MCF 10A (cell line): ENCODE results near the gene GPS1. TPM values are rescaled to one million over a fixed set of nuclear protein-coding genes. Genes with fewer than 3 reads are reported as not detected.
A peak's percentile ranks its signal among the peaks of the same experiment; 100 is the strongest.

Source experiments
- BruUV-seq: library from RNA; stranded (reverse); fragments of 400-500 nt; replicated peaks from 2 replicates; lab custom pipeline; 2021; lab: Mats Ljungman, UMichigan
- CTCF ChIA-PET: fragments of 300-600 bp; sonication (Branson Sonifier 250); formaldehyde crosslinking; extraction: SDS; loops from one replicate; lab custom pipeline; 2021; ENCODE audit warnings: antibody characterized with exemption, inconsistent platforms; lab: Yijun Ruan, JAX
- POLR2A ChIA-PET: fragments of 300-600, 350-650 bp; sonication (Branson Sonifier 250); formaldehyde crosslinking; extraction: SDS; loops from one replicate; lab custom pipeline; 2020; ENCODE audit warnings: antibody characterized with exemption, inconsistent platforms; lab: Yijun Ruan, JAX
- DNase-seq: peaks from one replicate; pipeline ENCODE4 v3.0.0-alpha.2; 2018; ENCODE audit not compliant: unreplicated experiment
- H3K27ac Mint-ChIP-seq: one replicate; pipeline ENCODE4 v1.8.0; 2022; ENCODE audit warnings: mild to moderate bottlenecking, low read depth, mixed read lengths; ENCODE audit not compliant: unreplicated experiment
- H3K27me3 Mint-ChIP-seq: one replicate; pipeline ENCODE4 v1.8.0; 2022; ENCODE audit warnings: mixed read lengths; ENCODE audit not compliant: insufficient read depth, unreplicated experiment
- H3K36me3 Mint-ChIP-seq: one replicate; pipeline ENCODE4 v1.8.0; 2022; ENCODE audit warnings: mild to moderate bottlenecking, moderate library complexity, mixed read lengths; ENCODE audit not compliant: insufficient read depth, unreplicated experiment
- H3K4me1 Mint-ChIP-seq: one replicate; pipeline ENCODE4 v1.8.0; 2022; ENCODE audit warnings: mixed read lengths; ENCODE audit not compliant: insufficient read depth, unreplicated experiment
- H3K4me3 Mint-ChIP-seq: one replicate; pipeline ENCODE4 v1.8.0; 2022; ENCODE audit warnings: mild to moderate bottlenecking, moderate library complexity, mixed read lengths; ENCODE audit not compliant: unreplicated experiment
- H3K9me3 Mint-ChIP-seq: one replicate; pipeline ENCODE4 v1.8.0; 2022; ENCODE audit warnings: mixed read lengths; ENCODE audit not compliant: unreplicated experiment
- intact Hi-C: fragments of 100-400 bp; cut with micrococcal nuclease; formaldehyde crosslinking; loops from 2 replicates; pipeline ENCODE4 v1.14.1; 2022
- total RNA-seq: library from RNA; stranded (reverse); gene quantifications from 2 replicates; pipeline ENCODE4 v1.2.3, GENCODE V29; 2022
- TF ChIP-seq, protein P1 (sequence below): fragments of 200-600 bp; IDR thresholded peaks from one replicate; pipeline ENCODE4 v1.8.0; 2022; ENCODE audit warnings: antibody characterized with exemption, mild to moderate bottlenecking; ENCODE audit not compliant: unreplicated experiment

GPS1 gene
- total RNA-seq, 1 experiment from 2014 or later: 100 TPM

DNA sequence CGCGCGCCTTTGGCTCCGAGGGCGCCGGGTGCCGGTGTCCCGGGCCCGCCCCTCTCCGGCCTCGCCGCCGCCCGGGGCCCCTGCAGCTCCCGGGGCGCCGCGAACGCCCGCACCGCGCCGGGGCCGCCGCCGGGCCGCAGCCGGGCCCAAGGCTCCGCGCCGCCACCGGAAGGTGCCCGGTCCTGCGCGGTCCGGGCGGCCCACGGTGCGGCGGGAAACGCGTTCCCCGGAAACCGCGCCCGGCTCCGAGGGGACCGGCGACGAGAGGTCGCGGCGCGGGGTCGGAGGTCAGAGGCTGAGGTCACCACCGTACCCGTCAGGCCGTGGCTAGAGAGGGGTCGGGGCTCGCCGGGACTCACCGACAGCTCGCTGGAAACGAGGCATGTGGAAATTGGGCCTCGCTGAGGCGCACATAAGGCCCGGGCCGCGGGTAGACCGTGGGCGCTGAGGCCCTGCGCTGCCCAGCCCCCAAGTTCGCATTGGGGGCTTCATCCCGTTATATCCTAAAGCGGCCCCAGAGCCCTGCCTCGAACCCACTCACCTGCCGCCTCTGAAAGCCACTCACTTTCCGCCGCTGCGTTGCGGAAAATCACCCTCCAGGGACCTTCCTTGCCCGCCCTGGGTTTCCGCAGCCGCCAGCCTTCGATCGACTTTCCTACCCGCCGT is 14.1 kb downstream of the GPS1 start, which contains the start of gene DUS1L:
DUS1L (minus strand) TSS at position 167 of the 666 bp plus-strand sequence. CDS start 745 bp downstream, outside the sequence.
- peaks cover 7% of the 10 kb centered on the region for H3K36me3 Mint-ChIP-seq
- TSS peak; percentile 88 for BruUV-seq
- POLR2A ChIA-PET: interaction anchor here (0.7 to 4.0 kb wide), 19 partner anchors 10 to 364 kb away, joined by 3 to 15 read pairs (median 4); partner anchors contain the start of genes CENPX, DCXR, FASN and GPS1
- peak within 1 kb of the TSS; percentile 83 for H3K27ac Mint-ChIP-seq
- H3K27me3 Mint-ChIP-seq: no peaks in the 10 kb centered on the region
- no peaks in the 10 kb centered on the region for H3K9me3 Mint-ChIP-seq
- intact Hi-C loops: no loop called here
- TF ChIP-seq, protein P1, sequence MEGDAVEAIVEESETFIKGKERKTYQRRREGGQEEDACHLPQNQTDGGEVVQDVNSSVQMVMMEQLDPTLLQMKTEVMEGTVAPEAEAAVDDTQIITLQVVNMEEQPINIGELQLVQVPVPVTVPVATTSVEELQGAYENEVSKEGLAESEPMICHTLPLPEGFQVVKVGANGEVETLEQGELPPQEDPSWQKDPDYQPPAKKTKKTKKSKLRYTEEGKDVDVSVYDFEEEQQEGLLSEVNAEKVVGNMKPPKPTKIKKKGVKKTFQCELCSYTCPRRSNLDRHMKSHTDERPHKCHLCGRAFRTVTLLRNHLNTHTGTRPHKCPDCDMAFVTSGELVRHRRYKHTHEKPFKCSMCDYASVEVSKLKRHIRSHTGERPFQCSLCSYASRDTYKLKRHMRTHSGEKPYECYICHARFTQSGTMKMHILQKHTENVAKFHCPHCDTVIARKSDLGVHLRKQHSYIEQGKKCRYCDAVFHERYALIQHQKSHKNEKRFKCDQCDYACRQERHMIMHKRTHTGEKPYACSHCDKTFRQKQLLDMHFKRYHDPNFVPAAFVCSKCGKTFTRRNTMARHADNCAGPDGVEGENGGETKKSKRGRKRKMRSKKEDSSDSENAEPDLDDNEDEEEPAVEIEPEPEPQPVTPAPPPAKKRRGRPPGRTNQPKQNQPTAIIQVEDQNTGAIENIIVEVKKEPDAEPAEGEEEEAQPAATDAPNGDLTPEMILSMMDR: no peak
- H3K4me1 Mint-ChIP-seq: no peaks in the 10 kb centered on the region
- H3K4me3 Mint-ChIP-seq: peak within 1 kb of the TSS; percentile 70
- peak; percentile 45 for DNase-seq
- CTCF ChIA-PET: interaction anchor here (1.0 to 1.4 kb wide), 2 partner anchors 30 to 106 kb away, joined by 3 to 4 read pairs; no protein-coding TSS in a partner anchor

DNA sequence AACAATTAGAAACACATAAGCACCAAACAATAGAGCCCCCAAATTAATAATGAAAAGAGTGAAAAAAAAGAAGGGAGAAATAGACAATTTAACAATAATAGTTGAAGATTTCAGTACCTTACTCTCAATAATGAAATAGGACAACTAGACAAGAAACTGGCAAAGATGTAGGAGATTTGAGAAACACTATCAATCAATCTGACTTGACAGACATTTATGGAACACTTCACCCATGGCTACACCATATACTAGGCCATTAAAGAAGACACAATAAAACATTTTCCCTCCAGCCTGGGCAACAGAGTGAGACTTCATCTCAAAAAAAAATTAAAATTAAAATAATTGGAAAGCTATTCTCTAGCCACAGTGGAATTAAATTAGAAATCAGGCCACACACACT is 18.9 kb downstream of the GPS1 start:
- no peak overlapping the region for H3K27ac Mint-ChIP-seq
- no peak for DNase-seq
- H3K27me3 Mint-ChIP-seq: no peaks in the 10 kb centered on the region
- H3K4me3 Mint-ChIP-seq: no peak overlapping the region
- POLR2A ChIA-PET: interaction anchor here (1.0 to 1.9 kb wide), 2 partner anchors 9 to 64 kb away, joined by 3 to 7 read pairs; no protein-coding TSS in a partner anchor
- no peaks in the 10 kb centered on the region for H3K9me3 Mint-ChIP-seq
- H3K4me1 Mint-ChIP-seq: no peaks in the 10 kb centered on the region
- no TSS peak for BruUV-seq
- CTCF ChIA-PET: no interaction called here
- peaks cover 7% of the 10 kb centered on the region for H3K36me3 Mint-ChIP-seq
- intact Hi-C loops: no loop called here
- TF ChIP-seq, protein P1: no peak

DNA sequence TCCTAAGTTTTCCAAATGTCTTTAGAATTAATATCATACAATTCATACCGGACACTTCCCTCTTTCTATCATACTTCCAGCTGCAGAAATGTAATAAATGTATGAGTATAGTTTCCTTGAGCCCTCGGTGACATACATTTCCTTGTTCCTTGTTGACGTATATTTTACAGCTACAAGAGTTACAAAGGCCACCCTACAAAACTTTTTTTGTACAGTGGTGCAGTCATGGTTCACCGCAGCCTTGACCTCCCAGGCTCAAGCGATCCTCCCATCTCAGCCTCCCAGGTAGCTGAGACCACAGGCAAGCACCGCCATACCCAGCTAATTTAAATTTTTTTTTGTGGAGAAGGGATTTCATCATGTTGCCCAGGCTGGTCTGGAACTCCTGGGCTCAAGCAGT is 21.1 kb downstream of the GPS1 start:
- Mint-ChIP-seq H3K27ac (no peak overlapping the region), H3K4me1 (no peaks in the 10 kb centered on the region), H3K27me3 (no peaks in the 10 kb centered on the region), H3K36me3 (peaks cover 27% of the 10 kb centered on the region), H3K9me3 (no peaks in the 10 kb centered on the region), H3K4me3 (no peak overlapping the region)
- TF ChIP-seq, protein P1: no peak
- POLR2A ChIA-PET: no interaction called here
- BruUV-seq: no TSS peak
- intact Hi-C loops: no loop called here
- DNase-seq: no peak
- CTCF ChIA-PET: no interaction called here

DNA sequence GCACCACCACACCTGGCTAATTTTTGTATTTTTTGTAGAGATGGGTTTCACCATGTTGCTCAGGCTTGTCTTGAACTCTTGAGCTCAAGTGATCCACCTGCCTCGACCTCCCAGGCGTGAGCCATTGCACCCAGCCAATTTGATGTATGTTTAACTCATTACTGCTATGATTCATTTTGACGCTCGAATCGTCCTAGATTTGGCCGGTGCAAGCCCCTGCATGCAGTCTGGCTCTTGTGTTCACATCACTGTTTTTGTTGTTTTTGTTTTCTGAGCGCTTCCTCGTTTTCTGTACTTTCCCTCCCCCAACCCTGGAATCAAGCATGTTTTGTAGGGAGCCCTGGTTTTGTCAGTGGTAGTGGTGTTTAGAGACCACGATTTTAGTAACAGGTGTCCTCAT is 21.7 kb downstream of the GPS1 start:
- TF ChIP-seq, protein P1: no peak
- H3K4me1 Mint-ChIP-seq: no peaks in the 10 kb centered on the region
- ChIA-PET CTCF (interaction anchor here (0.6 kb wide), 1 partner anchor 95 kb away, joined by 3 read pairs; no protein-coding TSS in a partner anchor), POLR2A (no interaction called here)
- intact Hi-C loops: no loop called here
- no peak overlapping the region for H3K4me3 Mint-ChIP-seq
- no peaks in the 10 kb centered on the region for H3K27me3 Mint-ChIP-seq
- peaks cover 33% of the 10 kb centered on the region for H3K36me3 Mint-ChIP-seq
- H3K9me3 Mint-ChIP-seq: no peaks in the 10 kb centered on the region
- DNase-seq: no peak
- H3K27ac Mint-ChIP-seq: no peak overlapping the region
- BruUV-seq: no TSS peak
